Memory B cell (primary cell): Measurements from ENCODE around the gene GFRA4.
"Not testable (repeated sequence)": the region's sequence is repeated elsewhere in the genome, so short reads cannot be mapped to it uniquely, and the experiment has no call there.

Experiments used
- ATAC-seq: fragments of 150-1000 bp; cut with Tn5 transposase; 2 replicates; pipeline ENCODE4 v1.10.0; 2021; ENCODE audit warnings: low read depth, mild to moderate bottlenecking, moderate library complexity
- DNase-seq, 2 donors: peaks; one replicate each; pipeline ENCODE4 v3.0.0; 2022; ENCODE audit warnings: low spot score in 2 of 2
- H3K27ac Mint-ChIP-seq: one replicate; pipeline ENCODE4 v1.8.0; 2022; ENCODE audit warnings: mild to moderate bottlenecking, moderate library complexity, mixed read lengths
- H3K27me3 Mint-ChIP-seq: one replicate; pipeline ENCODE4 v1.8.0; 2022; ENCODE audit warnings: mixed read lengths
- H3K36me3 Mint-ChIP-seq: one replicate; pipeline ENCODE4 v1.8.0; 2022; ENCODE audit warnings: mild to moderate bottlenecking, mixed read lengths
- H3K4me1 Mint-ChIP-seq: one replicate; pipeline ENCODE4 v1.8.0; 2022; ENCODE audit warnings: mixed read lengths
- H3K4me3 Mint-ChIP-seq: one replicate; pipeline ENCODE4 v1.8.0; 2022; ENCODE audit warnings: mild to moderate bottlenecking, moderate library complexity, mixed read lengths
- H3K9me3 Mint-ChIP-seq: one replicate; pipeline ENCODE4 v1.8.0; 2022; ENCODE audit warnings: mixed read lengths

Gene GFRA4

DNA sequence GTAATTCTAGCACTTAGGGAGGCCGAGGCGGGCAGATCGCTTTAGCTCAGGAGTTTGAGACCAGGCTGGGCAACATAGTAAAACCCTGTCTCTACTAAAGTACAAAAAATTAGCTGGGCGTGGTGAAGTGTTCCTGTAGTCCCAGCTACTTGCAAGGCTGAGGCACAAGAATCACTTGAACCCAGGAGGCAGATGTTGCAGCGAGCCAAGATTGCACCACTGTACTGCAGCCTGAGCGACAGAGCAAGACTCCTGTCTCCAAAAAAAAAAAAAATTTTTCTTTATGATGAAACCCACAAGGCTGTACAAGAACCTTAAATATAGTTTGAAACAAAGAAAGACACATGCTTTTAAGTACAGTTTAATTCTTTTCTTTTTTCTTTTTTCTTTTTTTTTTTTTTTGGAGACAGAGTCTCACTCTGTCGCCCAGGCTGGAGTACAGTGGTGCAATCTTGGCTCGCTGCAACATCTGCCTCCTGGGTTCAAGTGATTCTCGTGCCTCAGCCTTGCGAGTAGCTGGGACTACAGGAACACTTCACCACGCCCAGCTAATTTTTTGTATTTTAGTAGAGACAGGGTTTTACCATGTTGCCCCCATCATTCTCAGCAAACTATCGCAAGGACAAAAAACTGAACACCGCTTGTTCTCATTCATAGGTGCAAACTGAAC lies 47.9 kb downstream of the GFRA4 start:
- not testable (repeated sequence) for H3K9me3 Mint-ChIP-seq, H3K27me3 Mint-ChIP-seq, H3K27ac Mint-ChIP-seq, DNase-seq, ATAC-seq, H3K4me1 Mint-ChIP-seq, H3K4me3 Mint-ChIP-seq
- H3K36me3 Mint-ChIP-seq: peaks cover 15% of the 10 kb centered on the region

GRCh38 chr20:3614466-3614865 lies 48.7 kb downstream of the GFRA4 start:
- ATAC-seq: no peak

DNA sequence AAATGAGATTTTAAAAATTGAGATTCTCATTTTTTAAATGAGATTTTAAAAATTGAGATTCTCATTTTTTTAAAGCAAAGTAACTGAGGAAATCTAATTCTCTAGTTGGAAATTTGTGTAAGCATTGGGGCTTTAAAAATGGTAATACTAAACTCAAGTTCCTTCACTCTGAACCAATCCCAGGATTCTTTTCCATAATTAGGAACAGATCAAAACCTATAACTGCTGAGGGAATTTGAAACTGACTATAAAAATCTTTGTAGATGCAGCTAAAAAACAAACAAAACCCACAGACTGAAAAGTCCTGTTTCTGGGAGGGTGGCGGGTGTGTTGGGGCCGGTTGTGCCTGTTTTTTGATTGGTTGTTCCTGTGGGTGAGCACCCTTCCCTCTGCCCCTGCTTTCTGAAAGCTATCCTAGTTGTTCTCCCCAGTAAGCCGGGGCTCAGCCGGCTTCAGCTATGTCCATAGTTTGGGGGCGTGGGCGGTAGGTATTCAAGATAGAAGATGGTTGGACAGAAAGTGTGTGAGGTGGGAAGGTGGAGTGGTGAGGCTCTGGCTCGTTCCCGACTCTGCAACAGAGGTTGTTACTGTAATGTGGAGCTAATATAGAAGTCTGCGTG lies 49.3 kb downstream of the GFRA4 start:
- ATAC-seq (no peak), DNase-seq (no peak)
- Mint-ChIP-seq H3K4me1 (peaks cover 4% of the 10 kb centered on the region), H3K27me3 (no peaks in the 10 kb centered on the region), H3K9me3 (no peaks in the 10 kb centered on the region), H3K36me3 (peaks cover 20% of the 10 kb centered on the region), H3K27ac (no peak overlapping the region), H3K4me3 (no peak overlapping the region)

More at GRCh38 chr20:3614466-3614865, 48.7 kb downstream of the GFRA4 start:
- no peak for DNase-seq
- peaks cover 4% of the 10 kb centered on the region for H3K4me1 Mint-ChIP-seq
- H3K4me3 Mint-ChIP-seq: no peak overlapping the region
- H3K9me3 Mint-ChIP-seq: no peaks in the 10 kb centered on the region
- H3K36me3 Mint-ChIP-seq: peaks cover 15% of the 10 kb centered on the region
- H3K27ac Mint-ChIP-seq: peak overlapping the region; percentile 62
- H3K27me3 Mint-ChIP-seq: no peaks in the 10 kb centered on the region

- Mint-ChIP-seq H3K9me3 (no peaks in the 10 kb centered on the region), H3K27me3 (no peaks in the 10 kb centered on the region), H3K27ac (no peak overlapping the region), H3K4me1 (peaks cover 4% of the 10 kb centered on the region), H3K4me3 (no peak overlapping the region), H3K36me3 (peaks cover 21% of the 10 kb centered on the region)
- no peak for ATAC-seq
- DNase-seq: no peak
Measured at GRCh38 chr20:3612795-3613572, 50.2 kb downstream of the GFRA4 start.

DNA sequence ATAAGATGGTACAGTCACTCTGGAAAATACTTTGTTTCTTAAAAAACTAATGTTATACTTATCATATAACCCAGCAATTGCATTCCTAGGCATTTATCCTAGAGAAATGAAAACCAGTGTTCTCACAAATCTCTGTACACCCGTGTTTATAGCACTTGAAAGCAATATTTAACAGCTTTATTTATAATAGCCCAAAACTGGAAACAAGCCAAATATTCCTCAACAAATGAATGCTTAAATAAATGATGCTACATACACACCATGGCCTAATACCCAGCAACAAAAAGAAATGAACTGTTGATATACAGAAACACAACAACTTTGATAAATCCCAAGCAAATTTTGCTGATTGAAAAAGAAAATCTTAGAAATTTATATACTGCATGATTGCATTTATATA lies 51.3 kb downstream of the GFRA4 start:
- Mint-ChIP-seq H3K4me1 (peaks cover 4% of the 10 kb centered on the region), H3K27me3 (no peaks in the 10 kb centered on the region), H3K36me3 (peaks cover 21% of the 10 kb centered on the region), H3K27ac (no peak overlapping the region), H3K4me3 (no peak overlapping the region), H3K9me3 (no peaks in the 10 kb centered on the region)
- no peak for ATAC-seq
- no peak for DNase-seq
